HepG2 (cell line): ENCODE measurements around the gene DYNC2H1. TPM values are rescaled to one million over a fixed set of nuclear protein-coding genes. Genes with fewer than 3 reads are reported as not detected.

Experiments
- FOXK2 ChIP-seq: fragments of 450-650 bp; IDR thresholded peaks from 2 replicates; pipeline ENCODE4 v1.6.1; 2016
- STAG1 ChIP-seq: sonication (generic); formaldehyde crosslinking; IDR thresholded peaks from 2 replicates; pipeline ENCODE4 v1.4.0; 2020; ENCODE audit warnings: missing genetic modification reagents
- ZBTB33 ChIP-seq: sonication (generic); formaldehyde crosslinking; IDR thresholded peaks from 2 replicates; pipeline ENCODE4 v1.4.0; 2020; ENCODE audit warnings: missing genetic modification reagents
- ZFP62 ChIP-seq: sonication (generic); formaldehyde crosslinking; IDR thresholded peaks from 2 replicates; pipeline ENCODE4 v1.4.0; 2020; ENCODE audit warnings: missing genetic modification reagents
- ZNF12 ChIP-seq: sonication (generic); formaldehyde crosslinking; IDR thresholded peaks from 2 replicates; pipeline ENCODE4 v1.5.0; 2020; ENCODE audit warnings: missing genetic modification reagents
- polyA plus RNA-seq, 8 experiments: library from polyadenylated mRNA; depleted of rRNA in 3 of 8; stranded (reverse) in 7 of 8; unstranded in 1 of 8; fragments of >200 nt; fragmentation: Illumina TruSeq in 4 of 8; extraction: Trizol in 4 of 8; gene quantifications; 2 replicates each; pipeline versions ENCODE4 v1.2.1 to v1.2.3, GENCODE V29; 2011 to 2016; ENCODE audit warnings: low read depth in 4 of 8, missing spikeins in 1 of 8, mixed read lengths in 1 of 8; ENCODE audit not compliant: insufficient read depth in 1 of 8
- total RNA-seq, 5 experiments: library from RNA; depleted of rRNA; stranded (reverse); fragments of >200 nt; fragmentation: Illumina TruSeq; extraction: Trizol; gene quantifications; 2 replicates each; pipeline ENCODE4 v1.2.3, GENCODE V29; 2016; ENCODE audit warnings: low read depth in 1 of 5
- TF ChIP-seq, protein P1 (sequence below): sonication (generic); formaldehyde crosslinking; IDR thresholded peaks from 2 replicates; pipeline ENCODE4 v1.4.0; 2020; ENCODE audit warnings: missing genetic modification reagents
- TF ChIP-seq, protein P2 (sequence below): sonication (generic); formaldehyde crosslinking; IDR thresholded peaks from 2 replicates; pipeline ENCODE4 v1.5.1; 2020; ENCODE audit warnings: missing genetic modification reagents, mild to moderate bottlenecking, borderline replicate concordance
- TF ChIP-seq, protein P3 (sequence below): IDR thresholded peaks from 2 replicates; pipeline ENCODE4 v1.6.1; 2016; ENCODE audit warnings: low read depth, missing genetic modification reagents, missing compliant biosample characterization

Gene DYNC2H1
- total and polyA plus RNA-seq, 2 of the 13 experiments (the other 11 are each of a cell fraction or from before 2014, with no cell fraction given): 0.49 to 0.66 TPM

GRCh38 chr11:103077554-103077953 is 31.7 kb upstream of the DYNC2H1 start (continued):
- TF ChIP-seq, protein P1, sequence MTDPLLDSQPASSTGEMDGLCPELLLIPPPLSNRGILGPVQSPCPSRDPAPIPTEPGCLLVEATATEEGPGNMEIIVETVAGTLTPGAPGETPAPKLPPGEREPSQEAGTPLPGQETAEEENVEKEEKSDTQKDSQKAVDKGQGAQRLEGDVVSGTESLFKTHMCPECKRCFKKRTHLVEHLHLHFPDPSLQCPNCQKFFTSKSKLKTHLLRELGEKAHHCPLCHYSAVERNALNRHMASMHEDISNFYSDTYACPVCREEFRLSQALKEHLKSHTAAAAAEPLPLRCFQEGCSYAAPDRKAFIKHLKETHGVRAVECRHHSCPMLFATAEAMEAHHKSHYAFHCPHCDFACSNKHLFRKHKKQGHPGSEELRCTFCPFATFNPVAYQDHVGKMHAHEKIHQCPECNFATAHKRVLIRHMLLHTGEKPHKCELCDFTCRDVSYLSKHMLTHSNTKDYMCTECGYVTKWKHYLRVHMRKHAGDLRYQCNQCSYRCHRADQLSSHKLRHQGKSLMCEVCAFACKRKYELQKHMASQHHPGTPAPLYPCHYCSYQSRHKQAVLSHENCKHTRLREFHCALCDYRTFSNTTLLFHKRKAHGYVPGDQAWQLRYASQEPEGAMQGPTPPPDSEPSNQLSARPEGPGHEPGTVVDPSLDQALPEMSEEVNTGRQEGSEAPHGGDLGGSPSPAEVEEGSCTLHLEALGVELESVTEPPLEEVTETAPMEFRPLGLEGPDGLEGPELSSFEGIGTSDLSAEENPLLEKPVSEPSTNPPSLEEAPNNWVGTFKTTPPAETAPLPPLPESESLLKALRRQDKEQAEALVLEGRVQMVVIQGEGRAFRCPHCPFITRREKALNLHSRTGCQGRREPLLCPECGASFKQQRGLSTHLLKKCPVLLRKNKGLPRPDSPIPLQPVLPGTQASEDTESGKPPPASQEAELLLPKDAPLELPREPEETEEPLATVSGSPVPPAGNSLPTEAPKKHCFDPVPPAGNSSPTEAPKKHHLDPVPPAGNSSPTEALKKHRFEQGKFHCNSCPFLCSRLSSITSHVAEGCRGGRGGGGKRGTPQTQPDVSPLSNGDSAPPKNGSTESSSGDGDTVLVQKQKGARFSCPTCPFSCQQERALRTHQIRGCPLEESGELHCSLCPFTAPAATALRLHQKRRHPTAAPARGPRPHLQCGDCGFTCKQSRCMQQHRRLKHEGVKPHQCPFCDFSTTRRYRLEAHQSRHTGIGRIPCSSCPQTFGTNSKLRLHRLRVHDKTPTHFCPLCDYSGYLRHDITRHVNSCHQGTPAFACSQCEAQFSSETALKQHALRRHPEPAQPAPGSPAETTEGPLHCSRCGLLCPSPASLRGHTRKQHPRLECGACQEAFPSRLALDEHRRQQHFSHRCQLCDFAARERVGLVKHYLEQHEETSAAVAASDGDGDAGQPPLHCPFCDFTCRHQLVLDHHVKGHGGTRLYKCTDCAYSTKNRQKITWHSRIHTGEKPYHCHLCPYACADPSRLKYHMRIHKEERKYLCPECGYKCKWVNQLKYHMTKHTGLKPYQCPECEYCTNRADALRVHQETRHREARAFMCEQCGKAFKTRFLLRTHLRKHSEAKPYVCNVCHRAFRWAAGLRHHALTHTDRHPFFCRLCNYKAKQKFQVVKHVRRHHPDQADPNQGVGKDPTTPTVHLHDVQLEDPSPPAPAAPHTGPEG (CRISPR knock-in tag): no peak
- TF ChIP-seq ZFP62 (CRISPR knock-in tag) (no peak), FOXK2 (no peak), ZNF12 (CRISPR knock-in tag) (no peak), STAG1 (CRISPR knock-in tag) (no peak), ZBTB33 (CRISPR knock-in tag) (no peak)
- TF ChIP-seq, protein P2, sequence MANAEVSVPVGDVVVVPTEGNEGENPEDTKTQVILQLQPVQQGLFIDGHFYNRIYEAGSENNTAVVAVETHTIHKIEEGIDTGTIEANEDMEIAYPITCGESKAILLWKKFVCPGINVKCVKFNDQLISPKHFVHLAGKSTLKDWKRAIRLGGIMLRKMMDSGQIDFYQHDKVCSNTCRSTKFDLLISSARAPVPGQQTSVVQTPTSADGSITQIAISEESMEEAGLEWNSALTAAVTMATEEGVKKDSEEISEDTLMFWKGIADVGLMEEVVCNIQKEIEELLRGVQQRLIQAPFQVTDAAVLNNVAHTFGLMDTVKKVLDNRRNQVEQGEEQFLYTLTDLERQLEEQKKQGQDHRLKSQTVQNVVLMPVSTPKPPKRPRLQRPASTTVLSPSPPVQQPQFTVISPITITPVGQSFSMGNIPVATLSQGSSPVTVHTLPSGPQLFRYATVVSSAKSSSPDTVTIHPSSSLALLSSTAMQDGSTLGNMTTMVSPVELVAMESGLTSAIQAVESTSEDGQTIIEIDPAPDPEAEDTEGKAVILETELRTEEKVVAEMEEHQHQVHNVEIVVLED (CRISPR knock-in tag): no peak
- TF ChIP-seq, protein P3, sequence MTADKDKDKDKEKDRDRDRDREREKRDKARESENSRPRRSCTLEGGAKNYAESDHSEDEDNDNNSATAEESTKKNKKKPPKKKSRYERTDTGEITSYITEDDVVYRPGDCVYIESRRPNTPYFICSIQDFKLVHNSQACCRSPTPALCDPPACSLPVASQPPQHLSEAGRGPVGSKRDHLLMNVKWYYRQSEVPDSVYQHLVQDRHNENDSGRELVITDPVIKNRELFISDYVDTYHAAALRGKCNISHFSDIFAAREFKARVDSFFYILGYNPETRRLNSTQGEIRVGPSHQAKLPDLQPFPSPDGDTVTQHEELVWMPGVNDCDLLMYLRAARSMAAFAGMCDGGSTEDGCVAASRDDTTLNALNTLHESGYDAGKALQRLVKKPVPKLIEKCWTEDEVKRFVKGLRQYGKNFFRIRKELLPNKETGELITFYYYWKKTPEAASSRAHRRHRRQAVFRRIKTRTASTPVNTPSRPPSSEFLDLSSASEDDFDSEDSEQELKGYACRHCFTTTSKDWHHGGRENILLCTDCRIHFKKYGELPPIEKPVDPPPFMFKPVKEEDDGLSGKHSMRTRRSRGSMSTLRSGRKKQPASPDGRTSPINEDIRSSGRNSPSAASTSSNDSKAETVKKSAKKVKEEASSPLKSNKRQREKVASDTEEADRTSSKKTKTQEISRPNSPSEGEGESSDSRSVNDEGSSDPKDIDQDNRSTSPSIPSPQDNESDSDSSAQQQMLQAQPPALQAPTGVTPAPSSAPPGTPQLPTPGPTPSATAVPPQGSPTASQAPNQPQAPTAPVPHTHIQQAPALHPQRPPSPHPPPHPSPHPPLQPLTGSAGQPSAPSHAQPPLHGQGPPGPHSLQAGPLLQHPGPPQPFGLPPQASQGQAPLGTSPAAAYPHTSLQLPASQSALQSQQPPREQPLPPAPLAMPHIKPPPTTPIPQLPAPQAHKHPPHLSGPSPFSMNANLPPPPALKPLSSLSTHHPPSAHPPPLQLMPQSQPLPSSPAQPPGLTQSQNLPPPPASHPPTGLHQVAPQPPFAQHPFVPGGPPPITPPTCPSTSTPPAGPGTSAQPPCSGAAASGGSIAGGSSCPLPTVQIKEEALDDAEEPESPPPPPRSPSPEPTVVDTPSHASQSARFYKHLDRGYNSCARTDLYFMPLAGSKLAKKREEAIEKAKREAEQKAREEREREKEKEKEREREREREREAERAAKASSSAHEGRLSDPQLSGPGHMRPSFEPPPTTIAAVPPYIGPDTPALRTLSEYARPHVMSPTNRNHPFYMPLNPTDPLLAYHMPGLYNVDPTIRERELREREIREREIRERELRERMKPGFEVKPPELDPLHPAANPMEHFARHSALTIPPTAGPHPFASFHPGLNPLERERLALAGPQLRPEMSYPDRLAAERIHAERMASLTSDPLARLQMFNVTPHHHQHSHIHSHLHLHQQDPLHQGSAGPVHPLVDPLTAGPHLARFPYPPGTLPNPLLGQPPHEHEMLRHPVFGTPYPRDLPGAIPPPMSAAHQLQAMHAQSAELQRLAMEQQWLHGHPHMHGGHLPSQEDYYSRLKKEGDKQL (CRISPR knock-in tag): no peak
